GM03348 (cell line): ENCODE results near the gene INTS14.
A peak's percentile ranks its signal among the peaks of the same experiment; 100 is the strongest.
"Not testable (repeated sequence)": the region's sequence is repeated elsewhere in the genome, so short reads cannot be mapped to it uniquely, and the experiment has no call there.

Experiments used
- DNase-seq: peaks from one replicate; pipeline ENCODE4 v3.0.0; 2012; ENCODE audit warnings: low spot score

The INTS14 gene

DNA sequence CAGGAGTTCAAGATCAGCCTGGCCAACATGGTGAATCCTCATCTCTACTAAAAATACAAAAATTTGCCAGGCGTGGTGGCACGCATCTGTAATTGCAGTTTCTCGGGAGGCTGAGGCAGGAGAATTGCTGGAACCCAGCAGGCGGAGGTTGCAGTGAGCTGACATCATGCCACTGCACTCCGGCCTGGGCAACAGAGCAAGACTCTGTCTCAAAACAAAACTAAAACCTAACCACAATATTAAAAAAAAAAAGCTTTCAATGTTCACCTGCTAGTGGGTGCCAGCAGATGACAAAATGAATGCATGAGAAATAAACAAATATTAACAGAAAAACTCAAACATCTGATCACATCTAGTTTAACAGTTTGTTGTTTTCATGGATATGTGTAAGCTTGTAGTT is 19.8 kb upstream of the INTS14 start:
- DNase-seq: no peak

DNA sequence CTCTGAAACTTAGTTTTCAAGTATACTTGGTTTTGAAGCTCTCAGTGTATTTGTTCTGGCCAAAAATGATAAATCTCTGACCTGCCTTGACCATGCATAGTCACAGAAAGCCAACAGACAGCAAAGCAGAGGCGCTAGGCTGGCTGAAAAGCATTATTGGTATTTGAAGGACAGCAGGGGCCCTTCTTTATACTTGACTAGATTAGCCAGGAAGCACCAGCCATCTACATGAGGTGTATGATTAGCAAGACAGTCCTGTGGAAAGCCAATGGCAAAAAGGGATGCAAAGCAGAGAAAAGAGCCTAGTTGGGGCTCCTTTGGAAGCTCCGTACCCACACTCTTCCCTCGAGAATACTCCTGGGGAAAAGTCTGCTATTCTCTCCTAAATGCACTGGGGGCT is 18.6 kb upstream of the INTS14 start:
- no peak for DNase-seq

DNA sequence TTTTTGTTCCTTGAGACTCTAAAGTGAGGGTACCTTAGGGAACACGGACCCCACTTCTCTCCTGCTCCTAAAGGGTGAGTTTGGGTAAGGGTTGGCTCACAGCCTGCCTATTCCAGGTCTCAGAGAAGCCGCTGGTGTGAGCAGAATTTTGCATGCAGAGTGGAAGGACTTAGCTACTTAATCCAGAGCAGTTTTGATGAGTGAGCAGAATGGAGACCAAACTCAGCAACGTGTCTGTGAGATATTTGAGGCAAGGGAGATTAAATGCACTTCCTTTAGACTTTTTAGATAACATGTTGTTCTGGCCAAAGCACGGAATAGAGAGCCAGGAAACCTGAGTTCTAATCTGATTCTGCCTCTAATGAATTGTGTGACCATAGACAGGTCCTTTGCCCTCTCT is 15.9 kb upstream of the INTS14 start:
- DNase-seq: no peak

DNA sequence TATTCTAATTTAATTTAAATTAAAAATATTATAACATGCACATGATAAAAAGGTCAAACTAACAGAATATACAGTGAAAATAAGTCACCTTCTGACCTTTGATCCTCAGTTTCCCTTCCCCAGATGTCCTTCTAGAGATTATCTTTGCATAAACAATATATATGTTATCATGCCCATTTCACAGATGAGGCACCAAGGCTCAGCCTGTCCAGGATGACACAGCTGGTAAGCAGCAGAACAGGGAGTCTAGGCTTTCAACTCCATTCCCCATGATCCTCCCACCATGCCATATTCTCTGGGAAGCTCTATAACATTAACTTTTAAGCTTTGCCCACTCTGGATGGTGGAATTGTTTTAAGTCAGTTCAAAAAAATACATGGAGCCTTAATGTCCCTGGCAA is 12.2 kb upstream of the INTS14 start:
- DNase-seq: no peak

DNA sequence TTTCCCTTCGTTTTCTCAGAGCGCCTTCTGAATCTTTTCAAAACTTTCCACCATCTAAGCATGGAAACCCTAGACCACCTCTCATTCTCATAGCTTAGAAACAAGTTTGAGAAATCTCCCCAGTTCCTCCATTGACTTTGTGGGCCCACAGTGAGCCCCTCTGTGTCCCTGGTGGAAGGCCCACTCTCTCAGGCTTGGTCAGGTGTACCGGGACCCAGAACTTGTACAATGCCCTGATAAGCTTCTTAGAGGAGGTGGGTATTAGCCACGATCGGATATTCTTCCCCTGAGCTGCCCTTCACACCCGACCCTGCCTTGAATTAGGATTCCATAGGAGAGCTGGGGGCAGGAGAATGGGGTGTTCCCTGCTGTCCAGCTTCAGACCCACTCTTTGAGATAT is 10.7 kb upstream of the INTS14 start, which contains the start of gene SLC24A1:
TSS of gene SLC24A1 (plus strand) at position 301 of the 400 bp plus-strand sequence. CDS start 2,143 bp downstream, outside the sequence.
- no peak for DNase-seq

DNA sequence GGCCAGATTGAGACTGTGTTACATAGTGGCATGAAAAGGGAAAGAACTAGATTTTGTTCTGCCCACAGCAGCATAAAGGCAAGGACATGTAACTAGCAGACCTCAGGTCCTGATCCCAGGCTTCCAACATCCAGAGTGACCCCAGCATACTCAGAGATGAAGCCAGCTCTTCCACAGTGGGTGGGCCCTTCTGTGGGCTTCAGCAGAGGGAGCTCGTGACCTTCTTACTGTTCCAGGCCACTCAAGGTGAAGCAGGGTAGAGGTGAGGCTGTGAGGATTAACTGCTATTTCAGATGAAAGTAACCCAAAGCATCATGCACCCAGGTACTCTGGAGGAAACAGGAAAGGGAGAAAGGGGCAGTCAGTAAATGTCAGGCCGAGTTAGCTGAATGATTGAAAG is 9.9 kb upstream of the INTS14 start:
- DNase-seq: no peak

DNA sequence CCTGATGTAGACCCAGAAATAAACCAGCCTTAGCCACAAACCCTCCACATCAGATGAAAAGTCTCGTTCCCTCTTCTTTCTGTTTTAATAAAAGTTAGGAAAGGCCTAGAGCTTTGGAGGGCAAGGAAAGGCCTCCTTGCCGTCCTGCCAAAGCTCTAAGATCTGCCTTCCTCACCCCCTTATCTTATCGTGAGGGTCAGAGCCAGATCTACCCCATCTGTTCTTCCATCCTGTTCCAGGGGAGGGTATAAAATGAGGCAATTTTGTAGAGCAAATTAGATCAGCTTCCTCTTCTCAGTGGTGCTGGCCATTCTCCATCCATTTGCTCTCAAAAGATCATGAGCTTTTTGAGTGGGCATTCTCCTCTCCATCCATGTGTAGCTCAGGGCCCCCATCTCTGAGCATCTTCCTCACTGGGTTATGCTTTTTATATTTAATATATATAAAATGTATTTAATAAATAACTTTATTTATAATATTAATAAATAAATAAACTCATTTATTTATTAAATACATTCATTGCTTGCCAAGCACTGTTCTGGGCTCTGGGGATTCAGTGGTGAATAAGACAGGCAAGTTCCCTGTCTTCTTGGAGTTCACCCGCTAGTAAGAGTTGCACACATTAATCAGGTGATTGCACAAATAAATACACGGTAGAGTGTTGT is 8.8 kb upstream of the INTS14 start:
- no peak for DNase-seq

DNA sequence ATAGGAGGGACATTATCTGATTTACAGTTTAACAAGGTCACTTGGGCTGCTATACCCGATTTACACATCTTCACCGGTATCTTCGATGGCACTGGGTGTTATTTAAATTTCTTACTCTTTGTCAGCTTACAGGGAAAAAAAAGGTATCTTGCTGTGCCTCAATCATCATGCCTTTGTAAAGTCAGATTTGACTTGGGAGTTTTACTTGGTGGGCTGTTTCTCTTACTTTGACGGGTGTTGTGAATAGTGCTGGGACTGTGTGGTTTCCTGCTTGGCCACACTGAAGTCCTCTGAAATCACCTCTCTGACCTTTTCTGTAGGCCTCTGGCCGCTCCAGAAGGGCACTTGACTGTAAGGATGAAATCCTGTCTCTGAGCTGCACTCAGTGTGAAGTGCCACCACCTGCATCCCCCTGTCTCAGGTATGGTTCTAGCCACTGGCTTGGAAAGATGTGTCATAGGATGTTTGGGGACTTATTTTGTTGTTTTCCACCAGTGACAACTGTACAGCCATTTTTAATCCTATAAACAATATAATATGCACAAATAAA is 7.7 kb upstream of the INTS14 start:
- no peak for DNase-seq

DNA sequence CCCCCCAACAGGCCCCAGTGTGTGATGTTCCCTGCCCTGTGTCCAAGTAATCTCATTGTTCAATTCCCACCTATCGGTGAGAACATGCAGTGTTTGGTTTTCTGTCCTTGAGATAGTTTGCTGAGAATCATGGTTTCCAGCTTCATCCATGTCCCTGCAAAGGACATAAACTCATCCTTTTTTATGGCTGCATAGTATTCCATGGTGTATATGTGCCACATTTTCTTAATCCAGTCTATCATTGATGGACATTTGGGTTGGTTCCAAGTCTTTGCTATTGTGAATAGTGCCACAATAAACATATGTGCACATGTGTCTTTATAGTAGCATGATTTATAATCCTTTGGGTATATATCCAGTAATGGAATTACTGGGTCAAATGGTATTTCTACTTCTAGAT is 5.0 kb upstream of the INTS14 start:
- not testable (repeated sequence) for DNase-seq

DNA sequence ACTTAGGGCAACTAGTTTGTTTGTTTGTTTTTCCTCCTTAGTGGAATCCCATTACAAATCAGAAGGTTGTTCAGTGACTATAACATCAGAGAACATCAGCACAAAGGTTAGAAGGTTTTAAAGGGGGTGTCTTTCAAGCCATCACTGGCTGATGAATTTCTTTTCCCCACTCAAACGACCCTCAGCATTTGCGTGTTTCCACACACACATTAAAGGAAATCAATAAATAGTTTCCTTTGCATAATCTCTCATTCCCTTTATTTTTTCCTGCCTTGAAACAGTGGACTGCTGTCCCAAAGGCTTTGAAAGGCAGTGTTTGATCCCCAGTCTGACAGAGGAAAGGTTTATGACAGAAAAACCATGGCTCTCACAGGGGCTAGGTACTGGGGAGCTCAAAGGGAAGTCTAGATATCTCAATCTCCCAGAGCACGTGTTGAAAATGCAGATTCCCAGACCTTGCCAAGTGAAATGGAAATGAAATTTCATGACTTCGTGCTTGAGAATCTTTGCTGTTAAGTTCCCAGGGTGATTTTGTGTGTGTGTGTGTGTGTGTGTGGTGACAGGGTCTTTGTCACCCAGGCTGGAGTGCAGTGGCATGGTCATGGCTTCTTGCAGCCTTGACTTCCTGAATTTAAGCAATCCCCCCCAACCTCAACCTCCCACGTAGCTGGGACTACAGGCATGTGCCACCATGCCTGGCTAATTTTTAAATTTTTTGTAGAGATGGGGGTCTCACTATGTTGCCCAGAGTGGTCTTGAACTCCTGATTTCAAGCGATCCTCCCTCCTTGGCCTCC is 2.2 kb upstream of the INTS14 start:
- no peak for DNase-seq

DNA sequence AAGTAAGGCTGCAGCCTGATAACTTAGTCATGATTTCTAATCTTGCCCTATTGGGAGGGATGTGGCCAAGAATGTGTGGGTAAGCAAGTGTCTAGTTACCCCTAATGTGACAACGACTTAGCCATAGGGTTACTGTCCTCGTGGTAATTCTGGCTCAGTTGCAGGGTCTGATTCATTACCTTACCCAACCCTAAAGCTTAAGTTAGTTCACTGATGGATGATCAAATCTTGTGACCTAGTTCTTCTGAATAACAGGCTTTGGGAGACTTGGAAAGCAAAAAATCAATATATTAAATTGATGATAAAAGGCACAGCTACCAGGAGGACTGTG is 1.6 kb upstream of the INTS14 start:
- peak; percentile 14 for DNase-seq

DNA sequence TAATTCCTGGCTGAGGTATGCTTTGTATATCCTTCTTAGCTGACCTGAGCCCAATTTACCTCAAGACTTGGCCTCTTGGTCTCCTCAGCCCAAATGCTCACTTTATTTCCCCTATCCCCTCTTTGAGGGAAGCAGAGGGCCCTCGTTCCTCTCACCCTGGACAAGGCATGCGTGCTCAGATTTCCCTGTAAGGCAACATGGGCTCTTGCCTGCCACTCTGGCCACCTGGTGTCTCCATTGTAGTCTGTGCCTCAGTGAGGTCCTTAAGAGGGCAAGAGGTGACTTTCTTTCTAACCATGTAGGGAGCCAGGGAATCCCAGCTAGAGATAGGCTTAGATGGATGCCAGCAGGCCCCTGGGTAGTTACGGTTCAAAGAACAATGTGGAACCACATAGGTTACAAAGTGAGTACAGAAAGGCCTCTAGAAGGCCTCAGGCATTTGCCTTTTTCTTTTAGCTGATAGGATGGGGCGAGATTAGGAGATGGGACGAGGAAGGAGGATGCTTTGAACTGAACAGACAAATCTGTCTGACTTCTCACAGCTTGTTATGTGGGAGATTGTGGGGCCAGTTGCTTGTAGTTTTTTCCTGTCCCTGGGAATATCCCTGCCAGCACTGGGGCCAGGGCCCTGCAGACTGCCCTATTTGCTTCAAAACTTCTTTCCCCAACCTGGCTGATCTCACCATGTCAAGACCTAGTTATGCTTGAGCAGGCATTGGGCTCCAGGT is 1.1 kb upstream of the INTS14 start:
- DNase-seq: no peak

DNA sequence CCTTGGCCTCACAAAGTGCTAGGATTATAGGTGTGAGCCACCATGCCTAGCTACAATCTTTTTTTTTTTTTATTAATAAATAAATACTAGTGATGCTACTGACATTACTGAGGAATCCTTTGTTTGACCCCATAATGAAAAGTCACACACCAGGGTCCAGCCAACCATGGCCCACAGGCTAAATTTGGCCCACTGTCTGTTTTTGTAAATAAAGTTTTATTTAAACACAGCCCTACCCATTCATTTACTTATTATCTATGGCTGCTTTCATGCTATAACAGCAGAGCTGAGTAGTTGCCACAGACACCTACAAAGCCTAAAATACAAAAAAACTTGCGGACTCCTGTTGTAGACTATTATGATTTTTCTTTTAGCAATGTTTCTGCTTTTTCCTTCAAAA is 7.4 kb downstream of the INTS14 start:
- DNase-seq: no peak

DNA sequence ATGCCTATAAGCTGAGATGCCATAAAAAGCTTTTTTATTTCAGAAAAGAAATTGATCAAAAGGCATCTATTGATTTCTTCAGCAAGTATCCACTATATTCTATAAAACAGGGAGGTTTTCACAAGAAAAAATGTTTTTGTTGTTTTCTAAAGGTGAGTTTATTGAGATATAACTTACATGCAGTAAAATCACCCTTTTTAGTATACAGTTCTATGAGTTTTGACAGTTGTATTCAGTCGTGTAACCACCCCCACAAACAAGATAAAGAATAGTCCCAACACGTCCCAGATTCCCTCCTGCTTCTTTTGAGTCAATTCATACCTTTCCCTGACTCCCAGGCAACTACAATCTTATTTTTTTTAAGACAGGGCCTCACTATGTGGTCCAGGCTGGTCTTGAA is 7.8 kb downstream of the INTS14 start:
- DNase-seq: no peak

DNA sequence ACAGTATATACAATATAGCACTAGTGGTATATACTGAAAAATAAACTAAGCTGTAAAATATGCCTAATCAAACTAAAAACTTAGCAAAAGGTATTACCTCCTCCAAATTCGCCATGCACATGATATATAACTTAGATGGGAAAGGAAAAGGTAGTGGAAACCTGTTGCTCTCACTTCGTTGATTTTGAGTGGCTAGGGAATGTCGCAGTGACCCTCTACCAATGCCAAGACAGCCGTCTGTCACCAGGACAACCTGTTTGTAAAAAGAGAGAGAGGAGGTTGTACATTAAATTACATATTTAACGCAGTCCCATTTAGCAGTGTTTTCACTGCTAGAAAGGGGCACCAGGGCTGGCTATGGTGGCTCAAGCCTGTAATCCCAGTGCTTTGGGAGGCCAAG is 11.3 kb downstream of the INTS14 start:
- no peak for DNase-seq

DNA sequence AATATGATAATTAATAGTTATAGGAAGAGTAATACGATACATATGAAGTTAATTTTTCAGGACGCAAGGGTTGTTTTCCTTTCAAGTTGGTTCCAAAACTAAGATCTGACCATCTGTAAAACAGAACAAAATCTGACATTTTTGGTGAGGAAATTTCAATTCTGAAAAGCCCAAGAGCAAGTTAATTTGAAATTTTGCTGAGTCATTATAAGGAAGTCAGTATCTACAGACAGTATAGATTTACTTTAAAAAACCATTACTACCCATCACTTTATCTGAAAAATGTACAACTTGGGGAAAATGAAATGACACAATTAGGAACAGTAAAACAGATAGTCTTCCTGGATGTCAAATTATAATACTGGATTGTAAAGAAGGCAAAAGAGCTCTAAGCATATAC is 12.5 kb downstream of the INTS14 start:
- DNase-seq: no peak

DNA sequence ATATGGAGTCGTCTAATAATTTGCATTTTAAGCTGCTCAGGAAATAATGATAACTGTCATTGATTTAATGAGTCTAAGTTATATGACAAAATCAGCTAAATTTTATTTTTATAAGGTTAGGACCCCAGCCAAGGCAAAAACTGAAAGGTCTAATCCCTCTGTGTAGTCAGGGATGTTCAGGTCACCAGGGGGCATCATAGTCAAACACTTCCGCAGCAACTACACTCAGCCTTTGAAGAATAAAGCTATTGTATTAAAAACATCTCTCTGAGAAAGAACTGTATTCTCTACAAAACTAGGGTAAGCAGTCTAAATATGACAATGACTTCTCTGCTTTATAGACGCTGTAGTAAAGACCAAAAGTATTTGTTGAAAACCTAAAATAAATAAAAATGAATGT is 15.0 kb downstream of the INTS14 start:
- no peak for DNase-seq

DNA sequence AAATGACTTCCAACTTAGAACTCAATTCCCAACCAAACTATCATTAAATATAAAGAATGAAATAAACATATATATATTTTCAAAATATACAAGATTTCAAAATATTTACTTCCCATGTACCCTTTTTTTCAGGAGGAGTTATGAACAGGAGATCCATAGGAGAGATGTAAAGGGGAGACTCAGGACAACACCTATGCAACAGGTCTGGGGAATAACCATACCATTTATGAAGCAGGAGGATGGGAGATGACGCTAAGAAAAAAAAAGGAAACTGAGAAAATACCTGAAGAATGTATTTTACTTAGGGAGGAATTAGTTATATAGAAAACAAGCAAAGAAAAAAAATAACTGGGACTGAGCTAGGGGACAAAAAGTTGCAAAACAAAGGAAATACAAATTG is 23.8 kb downstream of the INTS14 start:
- no peak for DNase-seq

DNA sequence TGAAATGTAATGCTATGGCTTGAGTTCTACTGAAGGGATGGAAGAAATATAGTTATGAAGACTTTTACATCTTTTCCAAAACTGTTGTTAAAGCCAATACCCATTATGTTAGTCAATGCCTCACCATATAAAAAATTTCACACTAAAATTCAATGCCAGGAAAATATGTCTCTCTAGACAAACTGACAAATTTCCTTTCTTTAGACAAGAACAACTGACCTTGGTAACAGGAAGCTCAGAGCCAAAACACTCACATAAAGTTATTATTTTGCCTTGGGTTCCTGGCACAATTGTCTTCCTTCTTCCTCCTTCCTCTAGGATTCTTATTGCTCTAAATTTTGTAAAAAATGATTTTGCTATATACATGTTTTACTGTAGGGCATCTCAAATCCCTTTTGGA is 26.7 kb downstream of the INTS14 start:
- no peak for DNase-seq

DNA sequence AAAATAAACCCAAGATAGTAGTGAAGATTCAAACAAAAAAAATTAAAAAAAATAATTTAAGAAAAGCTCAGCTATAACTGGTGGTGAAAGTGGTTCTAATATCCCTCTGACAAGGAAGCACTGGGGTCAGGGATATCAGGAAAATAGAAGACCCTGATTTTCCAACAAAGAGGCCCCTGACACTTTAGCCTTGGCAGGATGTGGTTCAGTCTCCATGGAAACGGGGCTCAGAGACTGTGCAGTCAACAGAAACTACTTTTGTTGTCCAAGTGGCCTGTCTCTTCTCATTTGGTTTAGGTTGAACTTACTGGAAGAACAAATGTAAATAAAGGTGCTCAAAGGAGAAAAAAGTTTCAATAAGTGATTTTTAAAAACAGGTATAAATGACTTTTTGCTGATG is 27.2 kb downstream of the INTS14 start:
- no peak for DNase-seq

DNA sequence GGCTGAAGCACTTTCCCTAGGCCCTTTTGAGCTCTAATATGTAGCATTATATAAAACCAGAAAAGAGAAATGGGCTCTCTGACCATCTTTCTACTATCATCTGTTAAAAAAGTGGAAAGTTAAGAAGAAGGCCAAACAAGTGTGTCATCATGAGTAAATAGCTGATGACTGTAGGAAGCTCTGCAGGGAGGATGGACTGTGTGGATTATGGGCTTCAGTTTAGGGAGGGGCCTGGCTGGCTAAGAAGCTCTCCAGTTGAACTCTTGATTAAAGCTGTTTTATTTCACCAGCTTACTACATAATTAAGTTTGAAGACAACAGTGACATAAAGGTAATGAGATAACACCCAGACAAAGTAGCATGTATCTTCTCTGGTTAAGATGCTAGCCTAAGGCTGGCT is 30.6 kb downstream of the INTS14 start:
- DNase-seq: peak; percentile 82

DNA sequence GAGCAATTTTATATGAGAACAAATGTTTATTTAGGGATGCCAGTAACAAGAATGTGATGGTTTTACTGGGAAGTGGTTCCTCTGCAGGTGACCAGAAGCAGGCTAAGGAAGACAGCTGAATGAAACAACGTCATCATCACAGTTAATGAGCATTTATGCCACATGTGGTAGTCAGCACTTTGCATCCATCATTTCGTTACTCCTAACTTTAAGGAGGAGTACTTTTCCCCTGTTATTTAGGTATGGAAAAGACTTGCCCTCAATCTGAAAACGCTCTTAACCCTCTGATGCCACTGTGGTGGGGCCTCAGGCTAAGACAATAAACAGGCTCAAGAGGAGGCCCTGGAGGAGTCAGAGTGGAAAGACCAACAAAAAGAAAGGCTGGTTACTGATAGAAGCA is 31.2 kb downstream of the INTS14 start:
- DNase-seq: no peak
